ENCODE data around the gene SEPTIN8.

The SEPTIN8 gene

DNA sequence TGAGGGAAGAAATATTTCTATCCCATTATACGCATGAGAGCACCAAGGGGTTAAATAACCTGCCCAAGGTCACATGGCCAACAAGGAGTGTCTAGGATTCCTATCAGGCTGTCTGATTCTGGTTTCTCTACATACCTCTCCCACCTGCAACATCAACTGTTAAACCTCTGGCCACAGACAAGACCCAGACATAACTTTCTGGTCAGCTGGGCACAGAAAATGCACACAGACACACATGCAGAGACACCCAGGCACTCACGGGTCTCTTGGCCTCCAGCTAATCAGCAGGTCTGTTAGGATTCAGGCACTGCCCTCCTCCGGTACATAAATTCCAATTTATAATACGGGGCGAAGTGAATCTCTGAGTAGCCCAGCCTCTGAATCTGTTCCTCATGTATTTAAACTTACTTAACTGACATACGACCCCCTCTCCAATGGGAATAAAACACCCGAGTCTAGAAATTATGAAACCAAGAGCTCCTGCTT is 1.5 kb downstream of the SEPTIN8 start:
- Histone ChIP-seq H3K27ac (no peak overlapping the region), H3K4me3 (ENCODE audit: low read depth, low read length) (peak overlapping the region; percentile 77), H3K27me3 (replicated peaks) (no peaks in the 10 kb centered on the region), H3K36me3 (replicated peaks) (no peaks in the 10 kb centered on the region)
- no peak for DNase-seq
- TF ChIP-seq, protein P1, sequence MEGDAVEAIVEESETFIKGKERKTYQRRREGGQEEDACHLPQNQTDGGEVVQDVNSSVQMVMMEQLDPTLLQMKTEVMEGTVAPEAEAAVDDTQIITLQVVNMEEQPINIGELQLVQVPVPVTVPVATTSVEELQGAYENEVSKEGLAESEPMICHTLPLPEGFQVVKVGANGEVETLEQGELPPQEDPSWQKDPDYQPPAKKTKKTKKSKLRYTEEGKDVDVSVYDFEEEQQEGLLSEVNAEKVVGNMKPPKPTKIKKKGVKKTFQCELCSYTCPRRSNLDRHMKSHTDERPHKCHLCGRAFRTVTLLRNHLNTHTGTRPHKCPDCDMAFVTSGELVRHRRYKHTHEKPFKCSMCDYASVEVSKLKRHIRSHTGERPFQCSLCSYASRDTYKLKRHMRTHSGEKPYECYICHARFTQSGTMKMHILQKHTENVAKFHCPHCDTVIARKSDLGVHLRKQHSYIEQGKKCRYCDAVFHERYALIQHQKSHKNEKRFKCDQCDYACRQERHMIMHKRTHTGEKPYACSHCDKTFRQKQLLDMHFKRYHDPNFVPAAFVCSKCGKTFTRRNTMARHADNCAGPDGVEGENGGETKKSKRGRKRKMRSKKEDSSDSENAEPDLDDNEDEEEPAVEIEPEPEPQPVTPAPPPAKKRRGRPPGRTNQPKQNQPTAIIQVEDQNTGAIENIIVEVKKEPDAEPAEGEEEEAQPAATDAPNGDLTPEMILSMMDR (IDR thresholded peaks at IDR 0.05; ENCODE audit: low read depth, low read length, missing control alignments): no peak
- in situ Hi-C loops (cut with HindIII; ENCODE audit: low pct_ligation_motif_present, low sequenced_read_pairs): no loop called here

DNA sequence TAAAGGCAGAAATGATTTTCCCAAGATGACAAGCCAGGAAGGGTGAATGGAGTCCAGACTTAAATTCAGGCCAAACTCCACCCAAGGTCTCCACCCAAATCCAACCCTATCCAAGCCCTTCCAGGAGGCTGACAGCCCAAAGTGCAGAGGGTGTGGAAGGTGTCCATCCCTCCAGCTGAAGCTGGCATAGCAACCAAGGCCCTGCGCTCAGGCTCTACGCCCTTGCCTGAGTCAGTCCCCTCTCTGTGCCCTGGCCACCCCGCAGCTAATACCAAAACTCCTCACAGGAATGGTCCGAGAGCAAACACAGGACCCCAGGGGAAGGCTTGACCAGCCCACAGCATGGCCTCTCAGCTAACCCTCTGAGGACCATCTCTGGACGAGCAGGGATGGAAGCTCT is 2.1 kb downstream of the SEPTIN8 start:
- H3K36me3 ChIP-seq (replicated peaks): no peaks in the 10 kb centered on the region
- no peaks in the 10 kb centered on the region for H3K27me3 ChIP-seq (replicated peaks)
- no peak overlapping the region for H3K4me3 ChIP-seq (ENCODE audit: low read depth, low read length)
- TF ChIP-seq, protein P1 (IDR thresholded peaks at IDR 0.05; ENCODE audit: low read depth, low read length, missing control alignments): no peak
- H3K27ac ChIP-seq: no peak overlapping the region
- in situ Hi-C loops (cut with HindIII; ENCODE audit: low pct_ligation_motif_present, low sequenced_read_pairs): no loop called here
- no peak for DNase-seq

DNA sequence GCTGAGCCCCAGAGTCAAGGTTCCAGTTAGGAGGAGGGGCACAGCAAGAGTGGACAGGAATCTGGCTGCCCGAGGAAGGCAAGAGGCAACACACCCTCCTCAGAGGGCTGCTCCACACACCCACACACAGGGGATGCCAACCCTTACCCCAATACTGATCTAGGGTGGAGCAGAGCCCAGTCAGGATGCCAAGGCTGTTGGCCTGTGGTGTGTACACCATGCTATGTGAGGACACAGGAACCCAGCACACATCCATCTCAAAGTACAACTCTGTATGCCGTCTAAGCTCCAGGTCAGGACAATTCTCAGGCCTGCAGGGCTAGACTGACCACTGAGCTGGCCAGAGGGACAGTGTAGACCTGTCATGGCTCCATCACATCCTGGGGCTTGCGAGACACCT is 2.6 kb downstream of the SEPTIN8 start:
- TF ChIP-seq, protein P1 (IDR thresholded peaks at IDR 0.05; ENCODE audit: low read depth, low read length, missing control alignments): no peak
- no peaks in the 10 kb centered on the region for H3K27me3 ChIP-seq (replicated peaks)
- DNase-seq: no peak
- no peak overlapping the region for H3K4me3 ChIP-seq (ENCODE audit: low read depth, low read length)
- H3K27ac ChIP-seq: no peak overlapping the region
- in situ Hi-C loops (cut with HindIII; ENCODE audit: low pct_ligation_motif_present, low sequenced_read_pairs): no loop called here
- no peaks in the 10 kb centered on the region for H3K36me3 ChIP-seq (replicated peaks)

DNA sequence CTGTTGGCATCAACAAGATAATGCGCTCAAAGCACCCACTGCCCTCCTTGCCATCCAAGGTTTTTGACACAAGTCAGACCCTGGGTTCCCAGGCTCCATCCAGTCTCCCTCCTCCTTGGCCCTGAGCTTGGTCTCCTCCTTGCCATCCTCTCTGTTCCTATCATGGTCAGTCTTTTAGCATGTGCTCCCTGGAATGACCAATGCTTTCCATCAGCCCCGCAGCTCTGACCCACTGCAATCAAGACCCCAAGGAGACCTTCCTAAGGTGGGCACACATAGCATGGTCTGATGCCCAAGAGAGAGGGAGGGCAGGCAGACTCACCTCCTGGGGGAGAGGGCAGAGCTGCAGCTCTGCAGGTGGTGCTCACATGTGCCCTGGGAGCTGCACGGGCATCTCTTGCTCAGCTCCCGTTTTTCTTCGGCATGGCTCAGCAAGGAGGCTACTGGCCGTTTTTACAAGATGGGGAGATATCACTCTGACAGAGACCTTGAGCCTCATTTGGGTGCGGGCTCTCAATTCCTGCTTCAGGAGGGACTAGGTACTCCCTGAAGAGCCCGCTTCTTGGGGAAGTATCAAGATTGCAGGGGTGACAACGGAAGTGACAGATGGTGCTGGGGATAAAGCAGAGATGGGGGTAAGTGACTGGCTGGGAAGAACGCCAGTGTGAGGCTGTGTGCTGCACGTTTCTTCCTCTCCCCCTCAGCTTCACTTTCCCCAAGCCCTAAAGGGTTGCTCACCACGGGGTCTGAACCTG is 3.3 kb downstream of the SEPTIN8 start:
- no peaks in the 10 kb centered on the region for H3K27me3 ChIP-seq (replicated peaks)
- TF ChIP-seq, protein P1 (IDR thresholded peaks at IDR 0.05; ENCODE audit: low read depth, low read length, missing control alignments): no peak
- in situ Hi-C loops (cut with HindIII; ENCODE audit: low pct_ligation_motif_present, low sequenced_read_pairs): no loop called here
- DNase-seq: no peak
- H3K27ac ChIP-seq: no peak overlapping the region
- no peaks in the 10 kb centered on the region for H3K36me3 ChIP-seq (replicated peaks)
- no peak overlapping the region for H3K4me3 ChIP-seq (ENCODE audit: low read depth, low read length)

DNA sequence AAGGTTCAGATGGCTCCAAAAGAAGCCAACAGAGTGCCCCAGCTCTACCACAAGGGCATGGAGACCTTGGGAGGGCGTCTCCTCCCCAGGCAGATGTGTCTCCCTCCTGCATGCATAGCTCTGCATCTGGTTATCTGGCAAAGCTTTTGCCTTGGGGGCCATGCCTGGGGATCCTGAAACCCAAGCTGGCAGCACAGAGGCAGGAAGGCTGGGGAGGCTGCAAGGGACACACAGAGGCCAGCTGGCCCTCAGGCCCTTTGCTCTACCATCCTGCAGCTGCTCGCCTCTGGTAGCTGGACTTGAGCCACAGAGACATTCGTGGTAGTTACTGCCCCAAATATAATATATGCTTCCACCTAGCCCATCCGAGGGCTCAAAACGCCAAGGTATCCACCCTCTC is 3.9 kb downstream of the SEPTIN8 start:
- no peak for DNase-seq
- no peaks in the 10 kb centered on the region for H3K36me3 ChIP-seq (replicated peaks)
- in situ Hi-C loops (cut with HindIII; ENCODE audit: low pct_ligation_motif_present, low sequenced_read_pairs): no loop called here
- H3K4me3 ChIP-seq (ENCODE audit: low read depth, low read length): no peak overlapping the region
- no peaks in the 10 kb centered on the region for H3K27me3 ChIP-seq (replicated peaks)
- no peak overlapping the region for H3K27ac ChIP-seq
- TF ChIP-seq, protein P1 (IDR thresholded peaks at IDR 0.05; ENCODE audit: low read depth, low read length, missing control alignments): no peak
